UCSD-AML1 (cell line): ENCODE data around the gene CAMK2A.
"Not testable (repeated sequence)": the region's sequence is repeated elsewhere in the genome, so short reads cannot be mapped to it uniquely, and the experiment has no call there.

ENCODE experiments used
- DNase-seq: peaks from one replicate; lab custom pipeline; 2025; ENCODE audit not compliant: unreplicated experiment; lab: John Stamatoyannopoulos, UW

The CAMK2A gene

GRCh38 chr5:150255659-150256409, 33.7 kb downstream of the CAMK2A start:
- DNase-seq = no peak

- DNase-seq = no peak
Measured at GRCh38 chr5:150254774-150255173, 34.8 kb downstream of the CAMK2A start.

- DNase-seq = no peak
Measured at GRCh38 chr5:150254363-150254762, 35.2 kb downstream of the CAMK2A start.

- no peak for DNase-seq
Measured at GRCh38 chr5:150253416-150254208, 36.0 kb downstream of the CAMK2A start.

GRCh38 chr5:150252489-150252888, 37.1 kb downstream of the CAMK2A start:
- no peak for DNase-seq

- no peak for DNase-seq
Measured at GRCh38 chr5:150251504-150251903, 38.1 kb downstream of the CAMK2A start.

- no peak for DNase-seq
Measured at GRCh38 chr5:150249744-150250143, 39.8 kb downstream of the CAMK2A start.

- DNase-seq = no peak
Measured at GRCh38 chr5:150248946-150249345, 40.6 kb downstream of the CAMK2A start.

GRCh38 chr5:150248493-150248892, 41.1 kb downstream of the CAMK2A start:
- DNase-seq = not testable (repeated sequence)

- DNase-seq = no peak
Measured at GRCh38 chr5:150247726-150248125, 41.8 kb downstream of the CAMK2A start.

GRCh38 chr5:150246835-150247234, 42.7 kb downstream of the CAMK2A start:
- no peak for DNase-seq

- DNase-seq = no peak
Measured at GRCh38 chr5:150246429-150246828, 43.1 kb downstream of the CAMK2A start.

GRCh38 chr5:150245808-150246207, 43.8 kb downstream of the CAMK2A start:
- no peak for DNase-seq

GRCh38 chr5:150245111-150245789, 44.3 kb downstream of the CAMK2A start:
- no peak for DNase-seq

GRCh38 chr5:150244209-150244608, 45.4 kb downstream of the CAMK2A start:
- DNase-seq = no peak

- DNase-seq = no peak
Measured at GRCh38 chr5:150243590-150243989, 46.0 kb downstream of the CAMK2A start.

GRCh38 chr5:150242251-150242894, 47.2 kb downstream of the CAMK2A start:
- no peak for DNase-seq

- no peak for DNase-seq
Measured at GRCh38 chr5:150241298-150242160, 48.0 kb downstream of the CAMK2A start.

GRCh38 chr5:150239794-150240122, 49.8 kb downstream of the CAMK2A start:
- DNase-seq = no peak

- DNase-seq = no peak
Measured at GRCh38 chr5:150239099-150239793, 50.3 kb downstream of the CAMK2A start.
